GM19035 (cell line): ENCODE measurements around the gene IVNS1ABP.
A peak's percentile ranks its signal among the peaks of the same experiment; 100 is the strongest.
"Not testable (repeated sequence)": the region's sequence is repeated elsewhere in the genome, so short reads cannot be mapped to it uniquely, and the experiment has no call there.

Source experiments
- ATAC-seq: cut with Tn5 transposase; IDR thresholded peaks from one replicate; pipeline ENCODE4 v1.9.1; 2021; ENCODE audit not compliant: unreplicated experiment

Gene IVNS1ABP

DNA sequence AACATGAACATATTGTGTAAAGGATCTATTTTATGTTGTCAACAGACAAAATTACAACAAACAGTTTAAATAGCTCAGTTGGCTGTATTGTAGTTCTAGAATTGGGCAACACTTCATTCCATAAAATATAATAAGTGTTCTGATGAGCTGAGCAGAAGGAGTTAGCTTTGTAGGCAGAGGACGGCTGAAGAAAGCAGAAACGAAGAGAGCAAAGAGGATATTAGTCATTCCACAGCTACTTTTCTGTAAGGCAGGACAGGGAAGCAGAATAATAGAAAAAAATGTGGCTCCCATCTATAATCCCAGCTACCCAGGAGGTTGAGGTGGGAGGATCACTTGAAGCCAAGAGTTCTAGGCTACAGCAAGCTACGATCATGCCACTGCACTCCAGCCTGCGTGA lies 20.2 kb upstream of the IVNS1ABP start:
- ATAC-seq = no peak

DNA sequence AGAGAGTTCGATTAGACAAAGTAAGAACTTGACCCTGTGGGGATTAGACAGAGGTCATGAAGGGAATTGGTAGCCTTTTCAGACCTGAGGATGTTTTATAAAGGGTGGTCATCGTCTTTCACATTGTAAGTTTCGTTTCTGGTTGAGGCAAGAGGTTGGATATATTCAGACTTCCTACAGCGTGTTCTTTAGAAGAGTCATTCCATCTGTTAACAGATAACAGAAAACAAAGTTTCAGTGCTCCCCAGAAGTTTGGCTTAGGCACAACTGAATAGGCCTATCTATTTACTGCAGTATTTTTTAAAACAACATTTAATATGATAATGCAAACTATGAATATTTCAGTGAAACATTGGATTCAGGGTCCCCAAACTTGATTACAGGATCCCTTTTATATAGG lies 17.1 kb upstream of the IVNS1ABP start:
- no peak for ATAC-seq

DNA sequence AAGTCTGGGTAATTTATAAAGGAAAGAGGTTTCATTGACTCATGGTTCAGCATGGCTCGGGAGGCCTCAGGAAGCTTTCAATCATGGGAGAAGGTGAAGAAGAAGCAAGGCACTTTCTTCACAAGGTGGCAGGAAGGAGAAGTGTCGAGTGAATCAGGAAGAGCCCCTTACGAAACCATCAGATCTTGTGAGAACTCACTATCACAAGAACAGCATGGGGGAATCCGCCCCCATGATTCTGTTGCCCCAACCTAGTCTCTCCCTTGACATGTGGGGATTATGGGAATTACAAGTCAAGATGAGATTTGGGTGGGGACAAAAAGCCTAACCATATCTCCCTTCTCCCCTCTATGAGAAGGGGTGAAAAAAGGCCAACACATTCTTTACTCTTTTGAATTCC lies 11.2 kb upstream of the IVNS1ABP start:
- ATAC-seq = no peak

DNA sequence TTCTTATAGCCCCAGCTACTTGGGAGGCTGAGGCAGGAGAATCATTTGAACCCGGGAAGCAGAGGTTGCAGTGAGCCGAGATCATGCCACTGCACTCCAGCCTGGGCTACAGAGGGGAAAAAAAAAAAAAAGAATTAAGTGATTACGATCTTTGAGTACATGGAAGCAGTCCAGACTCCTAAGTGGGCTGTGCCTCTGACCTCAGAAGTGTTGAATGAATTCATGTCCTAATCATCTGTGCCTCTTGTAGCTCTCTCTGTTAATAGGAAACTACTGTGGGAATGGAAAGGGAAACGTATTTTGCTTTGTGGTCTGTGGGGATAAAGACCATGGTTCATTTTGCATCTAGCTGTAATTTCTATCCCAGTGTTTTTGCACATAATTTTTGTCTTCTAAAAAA lies 8.4 kb upstream of the IVNS1ABP start:
- no peak for ATAC-seq

DNA sequence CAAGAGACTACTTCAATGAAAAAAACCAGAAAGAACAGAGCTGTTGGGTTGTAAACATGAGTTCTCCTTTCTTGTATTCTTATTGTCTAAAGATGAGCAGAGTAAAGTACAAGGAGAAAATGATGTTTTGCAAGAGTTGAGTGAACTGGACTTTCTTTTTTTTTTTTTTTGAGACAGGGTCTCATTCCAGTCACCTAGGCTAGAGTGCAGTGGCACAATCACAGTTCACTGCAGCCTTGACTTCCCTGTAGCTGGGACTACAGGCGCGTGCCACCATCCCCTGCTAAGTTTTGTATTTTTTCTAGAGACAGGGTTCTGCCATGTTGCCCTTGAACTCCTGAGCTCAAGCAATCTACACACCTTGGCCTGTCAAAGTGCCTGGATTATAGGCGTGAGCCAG lies 7.1 kb upstream of the IVNS1ABP start:
- ATAC-seq = no peak

DNA sequence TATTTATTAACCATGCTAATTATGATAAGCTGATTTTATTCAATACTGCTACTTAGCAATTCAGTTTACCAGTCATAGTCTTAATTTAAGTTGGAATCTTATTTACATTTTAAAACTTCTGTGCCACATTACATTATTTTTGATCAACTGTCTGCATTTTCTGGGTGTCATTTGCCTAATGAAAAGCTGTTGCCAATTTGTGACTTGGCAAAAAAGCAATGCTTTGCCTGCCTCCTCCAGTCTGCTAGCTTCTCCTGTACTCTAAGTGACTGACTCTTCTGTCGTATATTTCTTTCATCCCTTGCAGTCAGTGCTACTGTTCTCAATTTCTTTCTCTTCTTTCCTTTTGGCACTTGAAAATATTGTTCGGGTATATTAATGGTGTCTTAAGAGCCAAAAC lies 5.6 kb upstream of the IVNS1ABP start:
- ATAC-seq = no peak

DNA sequence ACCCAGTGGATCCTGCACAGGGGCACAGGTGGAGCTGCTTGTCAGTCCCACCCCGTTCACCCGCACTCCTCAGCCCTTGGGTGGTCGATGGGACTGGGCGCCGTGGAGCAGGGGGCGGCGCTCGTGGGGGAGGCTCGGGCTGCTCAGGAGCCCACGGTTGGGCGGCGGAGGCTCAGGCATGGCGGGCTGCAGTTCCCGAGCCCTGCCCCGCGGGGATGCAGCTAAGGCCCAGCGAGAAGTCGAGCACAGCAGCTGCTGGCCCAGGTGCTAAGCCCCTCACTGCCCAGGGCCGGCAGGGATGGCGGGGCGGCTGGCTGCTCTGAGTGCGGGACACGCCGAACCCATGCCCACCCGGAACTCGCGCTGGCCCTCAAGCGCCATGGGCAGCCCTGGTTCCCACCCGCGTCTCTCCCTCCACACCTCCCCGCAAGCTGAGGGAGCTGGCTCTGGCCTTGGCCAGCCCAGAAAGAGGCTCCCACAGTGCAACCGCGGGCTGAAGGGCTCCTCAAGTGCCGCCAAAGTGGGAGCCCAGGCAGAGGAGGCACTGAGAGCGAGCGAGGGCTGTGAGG lies 4.7 kb upstream of the IVNS1ABP start:
- ATAC-seq = not testable (repeated sequence)

DNA sequence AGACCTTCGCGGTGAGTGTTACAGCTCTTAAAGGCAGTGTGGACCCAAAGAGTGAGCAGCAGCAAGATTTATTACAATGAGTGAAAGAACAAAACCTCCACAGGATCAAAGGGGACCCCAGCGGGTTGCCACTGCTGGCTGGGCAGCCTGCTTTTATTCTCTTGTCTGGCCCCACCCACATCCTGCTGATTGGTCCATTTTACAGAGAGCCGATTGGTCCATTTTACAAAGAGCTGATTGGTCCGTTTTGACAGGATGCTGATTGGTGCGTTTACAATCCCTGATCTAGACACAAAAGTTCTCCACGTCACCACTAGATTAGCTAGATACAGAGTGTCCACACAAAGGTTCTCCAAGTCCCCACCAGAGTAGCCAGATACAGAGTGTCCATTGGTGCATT lies 4.1 kb upstream of the IVNS1ABP start:
- not testable (repeated sequence) for ATAC-seq

DNA sequence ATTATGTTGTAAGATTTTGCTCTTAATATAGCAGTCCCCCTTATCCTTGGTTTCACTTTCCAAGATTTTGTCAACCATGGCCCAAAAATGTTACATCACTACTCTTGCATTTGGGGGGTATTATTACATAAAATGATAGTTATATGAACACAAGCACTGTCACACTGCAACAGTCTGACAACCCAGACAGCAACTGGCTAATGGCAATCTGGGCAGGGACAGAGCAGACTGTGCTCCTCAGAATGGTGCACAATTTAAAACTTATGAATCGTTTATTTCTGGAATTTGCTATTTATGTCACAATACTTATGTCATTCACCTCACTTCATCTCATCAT lies 2.1 kb upstream of the IVNS1ABP start:
- no peak for ATAC-seq

DNA sequence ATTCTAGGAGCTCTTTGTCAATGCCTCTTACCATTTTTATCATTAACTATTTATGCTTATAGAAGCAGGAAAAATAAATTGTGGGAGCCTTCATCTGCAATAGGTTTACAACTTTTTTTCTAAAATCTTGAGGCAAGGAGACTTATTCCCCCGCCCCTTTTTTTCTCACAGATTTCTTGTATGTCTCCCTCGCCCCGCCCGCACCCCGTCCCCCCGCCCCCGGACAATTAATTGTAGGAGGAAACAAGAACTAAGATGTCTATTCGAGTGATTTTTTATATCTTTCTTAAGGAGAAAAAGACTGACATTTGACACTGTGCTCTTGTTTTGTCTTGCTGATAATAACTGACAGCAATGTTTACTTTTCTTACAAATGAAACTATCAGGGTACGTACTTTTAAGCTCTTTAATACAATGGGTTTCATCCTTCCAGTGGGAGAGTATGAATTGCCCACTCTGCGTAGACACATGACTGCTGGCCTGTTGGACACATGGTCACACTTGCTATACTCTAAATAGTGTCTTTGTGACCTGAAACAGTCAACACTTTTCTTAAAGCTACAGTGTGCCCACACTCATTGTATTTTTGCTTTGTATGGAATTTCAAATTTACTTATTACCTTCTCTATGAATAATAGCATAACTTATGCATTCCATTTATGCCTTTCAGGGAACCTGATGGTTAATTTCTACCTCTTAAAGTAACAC lies 1.5 kb upstream of the IVNS1ABP start:
- ATAC-seq = no peak

DNA sequence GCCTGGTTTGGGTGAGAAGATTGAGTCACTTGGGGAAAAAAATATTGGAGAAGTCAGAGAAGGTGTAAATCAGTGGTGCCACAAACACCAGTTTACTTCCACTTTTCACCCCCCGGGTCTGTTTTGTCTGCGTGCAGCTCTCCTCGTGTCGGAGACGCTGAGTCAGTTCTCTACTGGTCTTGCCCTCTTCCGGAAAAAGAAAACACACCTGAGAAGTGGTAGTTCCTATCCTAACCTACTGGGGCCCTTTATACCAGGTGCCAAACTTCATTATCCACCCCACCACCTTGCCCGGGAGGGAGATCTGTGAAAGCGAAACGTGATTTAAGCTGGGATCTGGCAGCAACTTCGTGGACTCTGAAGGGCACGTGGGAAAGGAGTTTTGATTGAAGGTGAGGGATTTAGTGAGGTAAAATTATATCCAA lies 855 bp upstream of the IVNS1ABP start:
- peak; percentile 37 for ATAC-seq

DNA sequence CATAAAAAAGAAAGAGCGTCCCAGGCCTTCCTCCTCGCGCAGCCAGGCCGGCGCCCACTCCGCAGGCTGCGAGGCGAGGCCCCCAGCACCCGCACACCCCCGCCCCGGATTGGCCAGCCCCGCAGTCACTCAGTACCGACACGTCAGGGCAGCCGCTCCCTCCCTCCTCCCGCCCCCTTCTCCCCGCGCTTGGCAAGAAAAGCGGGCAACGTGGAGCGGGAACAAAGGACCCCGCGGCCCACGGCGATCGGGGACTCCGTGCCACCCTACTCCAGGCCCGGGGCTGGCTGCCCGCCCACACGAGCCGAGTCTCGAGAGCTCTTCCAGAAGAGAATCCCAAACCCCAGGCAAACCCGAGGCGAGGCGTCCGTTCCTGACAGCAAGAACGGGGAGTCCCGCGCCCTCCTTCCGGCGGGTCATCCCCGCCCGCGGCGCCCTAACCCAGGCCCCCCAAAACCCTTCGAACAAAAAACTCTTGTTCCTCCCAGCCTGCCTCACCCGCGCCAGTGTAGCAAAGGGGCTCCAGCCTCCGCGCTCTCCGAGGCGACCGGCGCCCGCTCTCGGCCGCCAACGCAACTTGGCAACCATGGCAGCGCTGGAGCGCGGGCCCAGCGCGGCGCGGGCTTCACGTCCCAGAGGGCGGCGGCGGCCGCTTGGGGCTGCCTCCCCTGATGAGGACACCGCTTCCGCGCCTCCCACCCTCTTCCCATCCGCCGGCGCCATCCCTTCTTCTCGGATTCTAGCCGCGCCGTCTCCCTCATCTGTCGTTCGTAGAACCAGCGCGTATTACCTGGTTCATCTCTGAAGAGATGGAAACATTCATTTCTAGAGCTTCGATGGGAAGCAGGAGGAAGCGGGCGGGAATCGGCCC lies 645 bp downstream of the IVNS1ABP start:
- ATAC-seq = peak; percentile 54

DNA sequence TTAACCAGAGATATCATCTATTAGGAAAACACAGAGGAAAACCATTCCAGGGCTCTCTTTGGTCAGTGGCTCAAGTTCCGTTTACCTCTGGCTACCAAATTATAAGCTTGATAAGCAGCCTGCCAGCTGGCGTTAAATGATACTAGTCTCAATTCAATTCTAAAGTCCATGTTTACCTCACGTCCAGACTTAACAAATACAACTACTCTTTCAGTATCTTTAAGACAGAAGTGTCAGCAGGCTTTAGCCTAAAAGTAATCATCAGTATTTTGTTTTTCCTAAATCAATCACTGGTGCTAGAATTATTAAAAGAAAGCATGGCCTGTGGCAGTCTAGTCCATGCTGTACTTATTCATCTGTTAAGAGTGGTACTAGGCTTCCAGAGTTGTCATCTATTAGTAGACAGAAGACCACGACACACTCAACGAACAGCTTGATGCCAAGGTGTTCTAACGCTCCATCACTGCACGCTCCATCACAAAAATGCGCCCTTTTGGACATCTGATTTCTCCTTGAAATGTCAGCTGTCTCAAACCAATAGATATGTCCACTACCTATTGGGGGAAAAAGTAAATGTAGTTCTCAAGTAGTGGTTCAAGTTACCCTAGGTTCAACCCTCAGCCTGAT lies 1.5 kb downstream of the IVNS1ABP start:
- ATAC-seq = no peak

DNA sequence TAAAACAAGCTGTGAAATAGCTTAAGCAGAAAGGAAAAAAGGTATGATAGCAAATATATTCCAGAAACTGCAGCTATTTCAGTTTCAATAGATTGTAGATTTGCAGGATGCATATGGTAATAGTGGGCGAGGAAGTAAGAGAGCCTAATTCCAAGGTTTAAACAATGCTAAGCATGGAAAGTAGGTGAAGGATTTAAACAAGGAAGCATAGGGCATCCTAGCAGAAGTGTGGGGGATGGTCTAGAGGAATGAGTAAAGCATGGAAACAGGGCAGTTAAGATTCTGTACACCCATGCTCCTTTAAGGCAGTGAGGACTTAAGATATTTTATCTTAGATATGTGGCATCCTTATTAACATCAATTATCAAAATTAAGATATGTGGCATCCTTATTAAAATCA lies 2.6 kb downstream of the IVNS1ABP start:
- no peak for ATAC-seq

DNA sequence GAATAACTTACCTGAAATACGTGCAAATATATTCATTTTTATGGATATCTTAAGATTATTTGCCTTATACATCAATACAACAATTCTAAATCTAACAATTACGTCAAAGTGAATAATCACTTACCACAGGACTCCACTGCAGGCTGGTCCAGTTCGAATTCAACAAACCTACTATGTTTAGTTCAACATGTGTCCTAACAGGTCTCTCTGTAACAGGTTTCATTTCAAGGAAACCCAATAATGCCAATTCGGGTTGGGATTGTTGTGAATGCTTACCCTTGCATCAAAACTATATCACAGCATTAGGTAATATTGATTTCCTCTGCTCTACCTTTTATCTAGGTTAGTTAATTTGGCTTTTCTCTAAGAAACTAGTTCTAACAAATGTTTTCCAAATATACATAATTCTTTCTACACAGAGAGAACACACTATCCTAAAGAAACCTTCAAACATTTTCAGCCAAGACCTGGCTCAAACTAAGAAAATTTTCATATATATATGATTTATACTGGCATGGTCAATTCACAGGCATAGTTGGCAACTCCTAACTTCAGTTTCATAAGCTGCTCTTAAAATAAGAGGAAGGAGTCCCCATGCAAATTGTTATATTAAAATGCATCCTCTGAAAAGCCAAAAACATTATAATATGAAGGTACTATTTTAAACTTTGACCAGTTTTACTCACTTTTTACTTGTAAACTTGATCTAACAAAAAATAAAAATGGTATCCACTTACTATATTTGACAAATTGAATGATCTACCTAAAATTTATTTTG lies 4.5 kb downstream of the IVNS1ABP start:
- no peak for ATAC-seq

DNA sequence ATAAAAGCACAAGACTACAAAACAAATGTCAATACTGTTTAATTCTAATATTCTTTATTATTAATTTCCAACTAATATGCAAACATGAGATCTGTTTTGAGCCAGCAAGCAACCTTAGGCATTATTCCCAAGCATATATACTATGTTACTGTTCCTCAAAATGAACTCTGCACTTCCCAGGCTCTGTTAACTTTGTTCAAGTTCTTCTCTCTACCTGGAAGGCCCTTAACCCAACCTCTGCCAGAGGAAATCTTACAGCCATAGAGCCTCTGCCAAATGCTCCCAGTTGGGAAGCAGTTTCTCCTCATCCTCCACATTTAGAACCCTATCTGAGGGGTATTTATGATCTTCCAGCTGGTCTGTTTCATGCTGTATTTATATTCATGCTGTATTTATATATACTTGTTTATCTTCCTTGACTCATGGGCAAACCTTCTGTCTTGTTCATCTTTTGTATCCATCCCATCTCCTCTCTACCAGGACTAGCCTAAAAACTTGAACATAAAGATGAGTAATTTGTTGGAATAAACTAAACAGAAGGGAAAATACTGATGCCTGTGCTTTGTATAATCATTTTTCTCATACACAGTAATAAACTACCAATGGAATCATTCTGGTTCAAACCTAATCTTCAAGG lies 5.3 kb downstream of the IVNS1ABP start:
- ATAC-seq = no peak

DNA sequence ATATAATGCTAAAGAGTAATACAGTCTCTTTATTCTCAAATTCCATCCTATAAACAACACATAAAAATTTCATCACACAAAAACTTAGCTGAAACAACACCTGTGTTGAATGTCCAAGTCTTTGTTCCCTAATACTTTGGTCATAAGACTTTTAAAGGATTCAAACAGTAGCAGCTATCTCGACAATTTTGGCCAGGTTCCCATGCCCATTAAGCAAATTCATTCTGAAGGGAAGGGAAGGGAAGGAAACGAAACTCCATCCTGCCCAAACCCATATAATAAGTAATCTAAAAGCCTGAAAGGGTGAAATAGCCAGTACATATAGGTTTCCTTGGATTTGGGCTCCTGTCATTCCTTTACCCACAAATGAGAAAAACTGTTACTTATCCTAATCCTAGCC lies 7.5 kb downstream of the IVNS1ABP start:
- ATAC-seq = no peak

DNA sequence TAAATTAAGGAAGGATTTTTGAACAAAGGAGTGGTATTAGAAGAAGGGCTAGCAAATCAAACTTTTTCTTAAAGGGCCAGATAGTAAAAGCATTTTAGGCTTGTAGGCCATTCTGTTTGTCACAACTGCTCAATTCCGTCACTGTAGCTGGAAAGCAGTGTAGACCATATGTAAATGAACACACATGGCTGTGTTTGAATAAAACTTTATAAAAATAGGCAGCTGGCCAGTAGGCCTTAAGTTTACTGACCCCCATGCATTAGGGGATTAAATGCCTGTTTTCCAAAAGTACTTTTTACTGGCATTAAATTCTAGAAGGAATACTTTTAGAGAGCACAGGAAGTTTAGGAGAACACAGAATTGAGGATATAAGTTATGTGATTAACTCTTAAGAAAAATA lies 8.9 kb downstream of the IVNS1ABP start:
- ATAC-seq = no peak

DNA sequence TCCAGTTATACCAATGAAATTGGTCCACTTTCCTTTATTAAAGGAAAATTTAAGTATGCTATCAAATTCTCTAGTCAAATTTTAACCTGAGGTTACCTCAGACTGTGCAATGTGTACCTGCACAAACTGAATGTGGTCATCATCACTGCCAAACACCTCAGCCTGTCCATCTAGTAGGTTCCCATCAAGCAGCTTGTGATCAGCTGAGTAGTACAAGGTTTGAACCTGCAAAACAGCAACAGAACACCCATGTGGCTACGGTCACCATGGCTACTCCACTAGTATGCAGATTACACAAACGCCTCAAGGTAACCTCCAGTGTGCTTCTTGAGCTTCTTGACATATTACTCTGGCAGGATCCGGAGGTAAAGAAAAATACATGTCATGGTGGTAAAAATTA lies 11.6 kb downstream of the IVNS1ABP start:
- no peak for ATAC-seq

DNA sequence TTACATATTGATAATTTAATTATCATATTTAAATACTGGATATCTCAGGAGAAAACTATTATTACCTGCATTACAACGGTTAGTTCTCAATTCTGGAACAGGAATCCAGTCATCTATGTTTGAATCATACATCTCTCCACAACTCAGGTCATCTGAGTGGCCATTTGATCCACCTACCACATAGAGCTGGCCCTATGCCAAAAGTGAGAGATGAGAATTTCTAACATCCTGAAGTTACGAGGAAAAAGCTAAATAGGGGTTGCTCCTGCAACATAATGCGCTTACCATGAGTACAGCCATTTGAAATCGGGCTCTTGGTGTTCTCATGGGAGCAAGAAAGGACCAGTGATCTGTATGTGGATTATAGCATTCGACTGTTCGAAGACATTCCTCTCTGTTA lies 16.9 kb downstream of the IVNS1ABP start:
- ATAC-seq = no peak

DNA sequence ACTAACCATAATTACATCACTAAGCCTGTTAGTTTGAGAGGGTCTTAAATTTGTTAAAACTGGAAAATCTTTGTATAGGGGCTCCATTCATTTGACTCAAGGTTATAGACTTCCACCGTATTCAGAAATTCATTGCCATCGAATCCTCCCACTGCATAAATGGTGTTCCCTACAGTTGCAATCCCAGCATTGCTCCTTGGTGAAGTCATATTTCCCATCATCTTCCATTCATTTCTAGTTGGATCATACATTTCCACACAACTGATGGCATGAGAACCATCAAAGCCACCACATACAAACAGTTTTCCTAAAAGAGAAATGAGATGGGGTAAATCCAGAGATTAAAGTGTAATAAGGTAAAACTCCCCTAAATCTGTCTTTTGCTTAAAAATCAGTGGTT lies 19.1 kb downstream of the IVNS1ABP start:
- no peak for ATAC-seq
